Stimulated activated CD4-positive, alpha-beta T cell treated with anti-CD3 and anti-CD28 coated beads, Interleukin-1b, Interleukin-23, amount 100 ng/mL, for 24 hours (primary cell): ENCODE results near the gene ZNF398.

Experiments
- DNase-seq, 4 experiments: peaks; one replicate each; pipeline ENCODE4 v3.0.0-alpha.2; 2020; ENCODE audit warnings: low read depth in 4 of 4, low spot score in 1 of 4

Gene ZNF398

DNA sequence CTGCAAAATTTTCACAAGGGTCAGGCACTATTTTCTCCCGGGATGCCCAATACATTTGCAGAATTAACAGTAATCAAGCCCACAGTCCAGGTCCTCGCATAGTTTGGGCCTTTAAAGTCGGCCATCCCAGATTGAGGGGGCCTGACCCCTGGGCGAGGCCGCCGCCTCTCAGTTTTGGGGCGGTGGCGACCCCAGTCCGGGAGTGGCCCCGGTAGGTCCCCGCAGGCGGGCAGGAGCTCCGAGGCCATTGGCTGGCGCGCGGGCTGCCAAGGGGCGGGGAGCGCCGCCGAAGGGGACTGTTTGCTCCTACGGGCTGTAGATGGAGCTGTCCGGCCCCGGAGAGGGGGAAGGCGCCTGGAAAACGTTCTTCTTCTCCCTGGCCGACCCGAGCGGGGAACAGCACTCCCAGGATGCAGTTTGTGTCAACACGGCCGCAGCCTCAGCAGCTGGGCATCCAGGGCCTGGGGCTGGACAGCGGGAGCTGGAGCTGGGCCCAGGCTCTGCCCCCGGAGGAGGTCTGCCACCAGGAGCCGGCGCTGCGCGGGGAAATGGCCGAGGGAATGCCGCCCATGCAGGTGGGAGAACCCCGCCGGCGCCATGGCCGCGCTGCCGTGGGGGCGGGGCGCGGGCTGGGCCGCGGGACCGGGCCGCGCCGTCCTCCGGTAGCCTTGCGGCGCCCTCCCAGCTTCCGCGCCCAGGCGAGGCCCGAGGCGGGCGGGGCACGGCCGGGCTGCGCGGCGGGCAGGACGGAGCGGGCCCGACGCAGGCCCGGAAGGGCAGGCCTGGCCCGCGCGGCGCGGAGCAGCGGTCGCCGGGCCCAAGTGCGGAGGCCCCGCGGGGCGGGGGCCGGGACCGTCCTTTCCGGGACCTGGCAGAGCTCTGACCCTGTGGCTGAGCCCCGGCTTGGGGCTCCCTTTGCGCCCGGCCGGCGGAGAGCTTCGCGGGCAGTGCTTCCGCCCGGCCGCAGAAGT is 48.2 kb downstream of the ZNF398 start, which contains the start of gene ZNF282:
TSS of gene ZNF282 (plus strand) at position 367 of the 971 bp plus-strand sequence. CDS start at position 411, 44 bp downstream.
- DNase-seq: peak; percentile 48 to 80 (median 58)

DNA sequence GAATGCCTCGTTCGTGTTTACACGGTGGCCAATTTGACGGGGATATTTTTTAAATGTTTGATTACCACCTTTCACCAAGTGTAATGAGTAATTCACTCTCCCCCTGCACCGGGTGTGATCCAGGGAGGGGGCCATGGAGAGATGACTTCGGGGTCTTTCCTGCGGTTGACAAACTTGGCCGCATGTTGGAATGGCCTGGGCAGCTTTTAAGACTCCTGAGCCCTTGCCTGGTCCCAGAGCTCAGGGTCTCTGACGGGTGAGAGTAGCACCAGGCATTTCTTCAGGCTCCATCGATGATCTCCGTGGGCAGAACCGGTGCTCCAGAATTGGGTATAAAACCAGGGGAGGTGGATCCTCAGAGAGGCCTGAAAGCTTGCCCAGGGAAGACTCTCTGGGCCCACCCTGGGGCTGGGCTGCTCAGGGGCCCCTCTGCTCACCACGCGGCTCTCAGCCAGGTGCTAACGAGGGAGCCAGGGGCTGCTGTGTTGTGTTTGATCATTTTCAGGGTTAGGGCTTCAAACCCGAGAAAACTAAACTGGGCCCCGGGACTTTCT is 49.0 kb downstream of the ZNF398 start:
- no peak for DNase-seq

- no peak for DNase-seq
Measured at GRCh38 chr7:149196705-149197171, 49.5 kb downstream of the ZNF398 start.

DNA sequence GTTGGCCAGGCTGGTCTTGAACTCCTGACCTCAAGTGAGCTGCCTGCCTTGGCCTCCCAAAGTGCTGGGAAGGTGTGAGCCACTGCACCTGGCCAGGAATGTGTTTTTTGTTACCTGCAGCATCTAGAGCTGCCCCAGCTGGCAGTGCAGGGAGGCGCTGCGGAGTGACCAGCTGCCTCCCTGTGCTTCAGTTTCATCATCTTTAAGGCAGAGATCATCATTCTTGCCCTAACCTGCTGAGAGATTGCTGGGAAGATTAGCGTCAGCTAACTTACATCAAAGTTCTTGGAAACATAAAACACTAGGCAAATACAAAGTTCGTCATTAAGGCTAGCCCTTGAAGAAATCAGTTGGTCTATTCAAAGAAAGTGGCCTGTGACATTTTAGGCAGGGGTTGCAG is 50.4 kb downstream of the ZNF398 start:
- no peak for DNase-seq

- no peak for DNase-seq
Measured at GRCh38 chr7:149198161-149198816, 51.0 kb downstream of the ZNF398 start.

DNA sequence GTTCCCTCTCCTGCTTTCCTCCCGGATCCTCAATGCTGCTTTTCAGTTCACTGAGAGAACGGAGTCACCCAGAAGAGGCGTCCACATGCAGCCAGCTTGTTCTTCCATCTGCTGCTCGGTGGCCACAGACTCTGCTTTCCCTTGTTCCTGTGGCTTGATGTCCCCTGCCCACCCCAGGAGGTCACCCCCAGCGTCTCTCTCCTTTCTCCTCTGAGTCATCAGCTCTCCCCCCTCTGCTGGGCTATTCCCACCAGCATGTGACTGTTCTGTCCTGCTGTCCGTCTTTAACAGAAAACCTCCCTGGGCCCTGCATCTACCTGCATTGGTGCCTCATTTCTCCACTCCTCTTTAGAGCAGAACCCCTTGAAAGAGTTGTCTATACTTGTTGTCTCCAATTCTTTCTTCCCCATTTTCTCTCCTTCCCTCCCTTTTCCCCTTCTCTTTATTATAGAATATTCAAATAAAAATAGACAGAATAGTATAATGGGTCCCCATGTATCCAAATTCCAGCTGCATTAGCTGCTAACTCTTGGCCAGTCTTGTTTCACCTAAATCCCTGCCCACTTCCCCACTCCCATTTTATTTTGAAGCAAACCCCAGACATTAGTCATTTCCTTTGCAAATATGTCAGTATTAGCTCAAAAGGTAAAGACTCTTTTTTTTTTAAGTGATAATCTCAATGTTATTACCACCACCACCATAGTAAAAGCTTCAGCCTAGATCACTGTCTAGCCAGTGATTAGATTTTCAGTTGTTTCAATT is 52.2 kb downstream of the ZNF398 start:
- DNase-seq: no peak

DNA sequence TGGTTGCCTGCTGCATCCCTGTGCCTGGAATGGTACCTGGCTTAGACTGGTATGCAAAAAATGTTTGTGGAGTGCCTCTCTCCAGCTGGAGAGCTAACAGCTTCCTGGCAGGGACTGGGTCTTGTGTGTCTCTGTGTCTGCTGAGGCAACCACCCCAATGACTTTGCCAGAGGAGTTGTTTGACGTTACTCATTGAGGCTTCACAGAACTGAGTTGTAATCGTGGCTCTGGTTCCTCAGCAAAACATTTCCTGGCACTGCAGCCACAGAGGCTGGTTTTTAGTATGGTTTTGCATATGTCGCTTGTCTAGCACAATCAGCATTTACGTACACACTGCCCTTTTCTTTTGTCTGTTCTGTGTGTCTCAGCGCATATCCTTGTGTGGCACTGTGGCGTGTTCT is 55.6 kb downstream of the ZNF398 start:
- no peak for DNase-seq

- no peak for DNase-seq
Measured at GRCh38 chr7:149205690-149206381, 58.6 kb downstream of the ZNF398 start.

DNA sequence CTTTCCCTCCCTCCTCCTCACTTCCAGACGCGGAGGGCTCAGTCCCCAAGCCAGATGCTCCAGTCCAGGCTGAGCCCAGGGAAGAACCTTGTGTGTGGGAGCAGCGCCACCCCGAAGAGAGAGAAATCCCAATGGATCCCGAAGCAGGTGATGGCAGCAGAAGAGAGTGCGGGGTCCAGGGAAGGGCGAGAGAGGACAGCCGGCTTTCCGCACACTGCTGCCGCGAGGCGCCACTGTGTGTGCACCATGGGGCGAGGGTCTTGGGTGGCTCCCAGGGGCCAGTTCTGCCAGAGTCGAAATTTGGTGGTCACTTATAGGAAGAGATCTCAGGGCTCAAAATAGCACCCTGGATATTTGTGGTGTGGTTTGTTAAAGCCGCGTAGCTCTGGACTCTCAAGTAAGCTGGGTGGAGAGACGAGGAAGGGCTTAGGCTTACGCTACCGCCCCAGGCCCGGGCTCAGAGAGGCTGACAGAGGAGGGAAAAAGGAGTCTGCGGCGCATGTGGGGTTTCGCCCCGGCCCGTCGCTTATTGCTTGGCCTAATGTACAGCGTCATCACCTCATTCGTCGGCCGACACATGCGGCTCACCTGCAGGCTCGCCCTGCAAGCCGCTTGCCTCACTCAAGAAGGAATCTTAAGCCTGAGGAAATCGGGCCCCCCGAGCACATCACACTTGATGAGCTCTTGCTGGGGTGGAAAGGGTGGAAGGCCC is 60.2 kb downstream of the ZNF398 start:
- no peak for DNase-seq

DNA sequence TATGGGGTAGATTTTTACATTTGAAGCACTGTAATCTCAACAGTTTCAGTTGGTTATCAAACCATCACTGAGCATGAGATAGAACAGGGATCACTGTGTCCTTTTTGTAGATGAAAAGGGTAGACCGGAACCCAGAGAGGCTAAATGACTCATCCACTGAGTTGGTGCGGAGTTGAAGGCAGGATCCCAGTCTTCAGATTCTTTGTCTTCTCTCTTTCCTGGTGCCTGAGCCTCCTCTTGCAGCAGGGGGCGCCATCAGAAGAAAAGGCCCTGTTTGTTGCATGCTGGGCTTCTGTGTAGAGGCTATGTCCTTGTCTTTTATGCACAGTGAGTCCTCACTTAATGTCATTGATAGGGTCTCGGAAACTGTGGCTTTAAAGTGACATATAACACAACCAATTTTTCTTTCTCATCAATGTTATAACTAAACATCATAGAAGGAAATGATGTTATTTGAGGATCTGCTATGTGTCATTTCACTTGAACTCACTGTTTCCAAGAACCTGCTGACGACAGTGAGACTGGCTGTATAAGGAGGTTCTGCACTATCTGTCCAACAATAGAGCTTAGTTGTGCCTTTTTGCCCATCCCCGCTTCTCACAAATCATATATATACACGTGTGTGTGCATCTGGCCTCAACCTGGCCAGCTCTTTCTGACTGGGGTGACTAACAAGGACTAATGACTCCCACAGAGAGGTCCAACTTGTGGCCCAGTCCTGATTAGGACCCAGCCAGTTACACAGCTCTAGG is 62.4 kb downstream of the ZNF398 start:
- DNase-seq: peak; percentile 57 to 82 (median 66)

DNA sequence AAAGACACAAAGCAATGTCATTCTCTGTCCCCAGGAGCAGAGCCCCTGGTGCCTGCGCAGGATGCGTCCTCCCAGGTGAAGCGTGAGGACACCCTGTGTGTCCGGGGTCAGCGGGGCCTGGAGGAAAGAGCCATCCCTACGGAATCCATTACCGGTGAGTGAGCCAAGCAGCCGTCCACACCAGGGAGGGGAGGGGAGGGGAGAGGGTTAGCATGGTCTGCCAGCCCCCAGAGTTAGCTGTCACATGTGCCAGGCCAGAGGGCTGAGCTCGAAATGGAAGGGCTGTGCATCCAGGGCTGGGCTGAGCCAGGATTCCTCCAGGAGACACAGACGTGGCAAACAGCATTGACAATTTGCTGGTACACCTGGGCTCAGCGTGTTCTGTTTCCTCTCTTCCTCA is 63.3 kb downstream of the ZNF398 start:
- no peak for DNase-seq

DNA sequence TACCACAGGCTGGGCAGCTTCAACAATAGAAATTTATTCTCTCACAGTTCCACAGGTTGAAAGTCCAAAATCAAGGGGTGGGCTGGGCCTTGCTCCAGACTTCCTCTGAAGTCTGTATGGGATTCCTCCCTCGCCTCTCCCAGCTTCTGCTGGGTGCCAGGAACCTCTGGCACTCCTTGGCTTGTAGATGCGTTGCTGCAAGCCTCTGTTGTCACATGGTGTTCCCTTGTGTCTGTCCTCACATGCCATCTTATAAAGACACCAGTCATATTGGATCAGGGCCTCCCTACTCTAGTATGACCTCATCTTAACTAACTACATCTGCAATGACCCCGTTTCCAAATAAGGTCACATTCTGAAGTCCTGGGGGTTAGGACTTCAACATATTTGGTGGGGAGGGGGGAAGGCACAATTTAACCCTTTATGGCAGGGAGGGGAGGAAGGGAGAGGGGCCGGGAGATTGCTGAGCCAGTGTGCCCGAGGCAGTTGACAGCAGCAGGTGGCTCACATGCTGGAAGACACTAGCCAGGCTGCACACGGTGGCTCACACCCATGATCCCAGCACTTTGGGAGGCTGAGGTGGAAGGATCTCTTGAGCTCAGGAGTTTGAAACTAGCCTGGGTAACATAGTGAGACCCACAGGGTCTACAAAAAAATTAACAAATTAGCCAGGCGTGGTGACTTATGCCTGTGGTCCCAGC is 66.9 kb downstream of the ZNF398 start:
- DNase-seq: no peak

GRCh38 chr7:149216402-149216801 is 69.1 kb downstream of the ZNF398 start:
- DNase-seq: no peak

GRCh38 chr7:149217570-149217969 is 70.3 kb downstream of the ZNF398 start:
- no peak for DNase-seq

DNA sequence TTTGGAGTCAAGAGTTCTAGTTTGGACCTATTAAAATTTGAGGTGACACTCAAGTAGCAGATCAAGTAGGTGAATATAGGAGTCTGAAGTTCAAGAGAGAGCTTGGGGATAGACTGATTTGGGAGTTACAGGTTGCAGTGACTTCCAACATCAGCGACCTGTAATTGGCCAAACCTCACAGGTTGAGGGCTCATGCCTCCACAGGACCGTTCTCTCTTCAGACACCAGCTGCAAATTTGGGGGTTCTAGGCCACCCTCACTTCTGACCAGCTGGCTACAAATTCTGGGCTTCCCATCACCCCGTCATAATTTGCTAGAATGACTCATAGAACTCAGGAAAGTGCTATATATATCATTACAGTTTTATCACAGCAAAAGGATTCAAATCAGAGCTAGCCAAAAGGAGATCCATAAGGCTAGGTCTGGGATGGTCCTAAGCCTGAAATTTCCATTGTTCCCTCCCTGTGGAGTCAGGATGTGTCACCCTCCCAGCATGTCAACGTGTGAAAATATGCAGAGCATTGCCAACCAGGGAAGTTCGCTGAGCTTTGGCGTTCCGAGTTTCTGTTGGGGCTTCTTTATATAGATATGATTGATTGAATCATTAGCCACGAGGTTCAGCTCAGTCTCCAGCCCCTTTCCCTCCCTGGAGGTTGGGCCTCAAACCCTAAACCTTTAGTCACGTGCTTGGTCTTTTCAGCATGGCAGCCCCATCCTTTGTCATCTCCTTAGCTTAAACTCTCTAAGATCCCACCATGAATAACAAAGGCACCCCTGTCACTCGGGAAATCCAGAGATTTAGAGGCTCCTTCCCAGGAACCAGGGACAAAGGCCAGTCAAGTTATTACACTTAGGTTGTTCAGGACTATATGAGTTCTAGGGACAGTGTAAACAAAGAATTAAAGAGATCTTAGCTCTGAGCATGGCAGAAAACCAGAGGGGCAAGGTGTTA is 71.5 kb downstream of the ZNF398 start:
- no peak for DNase-seq

- no peak for DNase-seq
Measured at GRCh38 chr7:149220534-149220933, 73.3 kb downstream of the ZNF398 start.

GRCh38 chr7:149223176-149223575 is 75.9 kb downstream of the ZNF398 start:
- no peak for DNase-seq
